NCI-H1930 (cell line): ENCODE measurements around the gene GOLGA3.

Source experiments
- DNase-seq, 2 experiments: peaks; one replicate each; lab custom pipeline; 2025; lab: John Stamatoyannopoulos, UW

Gene GOLGA3

DNA sequence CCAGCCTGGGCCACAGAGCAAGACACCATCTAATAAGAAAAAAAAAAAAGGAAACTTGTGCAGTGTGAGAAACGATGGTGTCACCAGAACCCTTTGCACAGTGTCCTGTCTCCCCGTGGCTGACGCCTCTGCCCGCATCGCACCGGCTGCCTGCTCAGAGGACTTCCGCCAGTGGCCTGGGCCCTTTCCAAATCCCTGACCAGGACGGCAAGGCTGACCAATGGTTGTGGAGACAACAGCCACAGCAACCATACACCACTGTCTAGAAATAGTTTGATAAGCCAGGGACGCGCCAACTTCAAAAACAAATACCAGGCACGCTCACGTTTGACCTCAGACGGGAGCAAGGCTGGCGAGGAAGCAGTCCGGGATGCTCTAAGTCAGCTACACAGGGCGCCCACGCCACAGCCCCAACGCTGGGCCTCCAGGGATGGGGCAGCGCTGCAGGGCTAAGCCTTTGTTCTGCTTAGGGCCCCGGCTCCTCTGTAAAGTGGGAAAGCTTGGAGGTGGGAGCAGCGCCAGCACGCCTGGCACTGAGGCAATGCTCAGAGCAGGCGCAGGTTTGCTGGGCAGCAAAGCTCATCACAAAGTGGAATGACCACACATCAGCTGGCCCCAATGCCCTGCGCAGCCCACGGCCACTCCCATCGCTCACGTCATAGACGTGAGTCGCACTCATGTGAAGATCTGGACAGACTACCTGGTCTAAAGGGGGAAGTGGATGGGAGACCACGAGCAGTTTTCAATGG is 105.5 kb downstream of the GOLGA3 start:
- no peak for DNase-seq

DNA sequence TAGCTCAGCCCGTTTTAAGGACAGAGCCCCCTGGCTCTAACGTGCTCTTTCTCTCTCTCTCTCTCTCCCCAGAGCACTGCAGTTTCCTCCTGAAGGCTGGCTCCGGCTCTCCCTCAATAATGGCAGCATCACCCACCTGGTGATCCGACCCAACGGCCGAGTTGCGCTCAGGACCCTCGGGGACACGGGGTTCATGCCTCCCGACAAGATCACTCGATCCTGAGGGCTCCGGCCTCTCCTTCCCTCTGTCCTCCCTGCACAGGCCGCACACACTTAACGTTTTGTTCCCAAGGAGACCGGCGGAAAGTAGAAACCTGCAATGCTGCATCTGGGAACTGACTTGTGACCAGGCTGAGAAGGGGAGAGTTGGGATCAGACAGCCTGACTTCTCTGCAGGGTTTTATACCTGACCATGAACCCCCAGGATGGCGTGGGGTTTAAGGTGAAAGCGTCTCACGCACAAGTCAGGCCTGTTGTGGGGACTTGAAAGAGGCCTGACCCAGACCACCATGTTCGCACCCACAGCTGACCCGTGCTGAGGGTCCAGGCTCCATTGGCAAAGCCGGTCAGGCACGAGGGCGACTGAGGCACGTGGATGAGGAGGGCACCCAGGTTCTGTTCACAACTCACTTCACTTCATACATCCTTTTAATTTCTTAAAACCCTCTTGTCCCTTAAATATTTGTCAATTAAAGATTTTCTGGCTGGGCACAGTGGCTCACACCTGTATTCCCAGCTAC is 107.9 kb downstream of the GOLGA3 start:
- DNase-seq = no peak

DNA sequence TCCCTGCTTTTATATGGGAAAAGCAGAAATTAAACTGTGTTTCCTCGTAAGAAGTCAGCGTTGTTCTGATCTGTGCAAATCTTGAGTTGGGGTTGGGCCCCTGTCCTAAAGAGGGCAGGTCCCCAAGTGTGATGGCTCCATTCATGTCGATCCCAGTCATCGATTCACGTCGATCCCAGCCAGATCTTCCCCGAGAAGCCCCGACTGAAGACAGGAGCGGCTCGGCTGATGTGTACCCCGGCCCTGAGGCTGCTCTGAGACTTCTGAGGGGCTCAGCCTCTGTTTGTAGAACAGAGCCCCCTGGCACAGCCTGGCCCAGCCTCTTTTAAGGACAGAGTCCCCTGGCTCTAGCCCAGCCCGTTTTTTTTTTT is 108.7 kb downstream of the GOLGA3 start:
- DNase-seq = no peak

DNA sequence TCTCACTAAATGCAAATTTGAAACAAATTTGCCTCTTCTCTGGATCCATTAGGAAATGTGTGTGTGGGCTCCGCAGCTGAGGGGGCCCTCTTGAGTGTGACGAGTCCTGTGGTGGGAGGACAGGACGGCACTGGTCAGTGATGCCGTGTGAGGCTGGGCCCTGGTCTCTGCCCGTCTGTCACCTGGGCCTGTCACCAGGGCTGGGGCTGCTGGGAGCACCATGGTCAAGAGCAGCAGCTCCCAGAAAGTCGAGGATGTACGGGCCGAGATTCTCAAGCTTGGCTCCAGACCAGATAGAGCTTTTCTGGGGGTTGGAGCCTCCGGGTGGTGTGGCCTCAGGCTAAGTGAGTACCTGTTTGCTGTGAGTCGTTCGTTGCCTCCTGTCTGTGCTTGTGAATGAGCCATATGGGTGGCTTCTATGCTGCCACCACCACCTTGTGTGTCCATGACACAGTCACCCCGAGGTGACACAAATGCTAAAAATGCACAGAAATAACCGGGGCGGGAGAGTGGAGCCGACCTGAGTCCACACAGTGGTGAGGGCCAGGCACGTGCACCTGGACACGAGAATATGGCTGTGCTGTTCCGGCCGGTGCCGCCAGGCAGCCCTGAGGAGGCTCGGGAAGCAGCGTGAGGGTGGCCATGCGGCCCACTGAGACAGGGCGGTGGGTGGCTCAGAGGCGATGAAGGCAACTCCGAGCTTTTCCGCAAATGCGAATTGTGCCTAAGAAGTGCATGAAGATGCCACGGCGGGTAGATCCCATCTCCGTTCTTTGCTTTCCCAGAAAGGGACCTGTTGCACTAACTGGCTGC is 109.3 kb downstream of the GOLGA3 start:
- DNase-seq = no peak
